Smooth muscle cell of the coronary artery (primary cell): ENCODE measurements around the gene OXTR. TPM values are rescaled to one million over a fixed set of nuclear protein-coding genes. Genes with fewer than 3 reads are reported as not detected.

Experiments used
- total RNA-seq: library from RNA; depleted of rRNA; stranded (reverse); fragments of >200 nt; gene quantifications from 2 replicates; pipeline ENCODE4 v1.2.3, GENCODE V29; 2014; ENCODE audit warnings: low replicate concordance

OXTR gene
- 1.2 and 35.9 TPM in 2 replicates for total RNA-seq

GRCh38 chr3:8769088-8769822, at the start of gene OXTR:
Gene OXTR, minus strand, starts transcription at chr3:8769613. Its CDS starts 1,426 bp downstream, at chr3:8768187.

GRCh38 chr3:8733332-8734094, 35.9 kb downstream of the OXTR start, which contains the start of gene CAV3:
Gene CAV3, plus strand, starts transcription at chr3:8733802. Its CDS starts 75 bp downstream, at chr3:8733877.

Other genes starting within 250 kb of the OXTR start
- gene SSUH2, start 124.8 kb downstream of the OXTR start, total RNA-seq: 0.12 TPM in 1 of 2 replicates, not detected in the other
- under 0.01 and 0.08 TPM in 2 replicates for gene CAV3, start 35.8 kb downstream of the OXTR start, total RNA-seq
- 3.4 and 13.5 TPM in 2 replicates for gene RAD18, start 193.9 kb upstream of the OXTR start, total RNA-seq